HG02763 (cell line): ENCODE data around the gene NAE1.

ENCODE experiments used
- ATAC-seq: cut with Tn5 transposase; IDR thresholded peaks from one replicate; pipeline ENCODE4 v1.9.1; 2021; ENCODE audit warnings: mild to moderate bottlenecking, moderate library complexity; ENCODE audit not compliant: unreplicated experiment

Gene NAE1

DNA sequence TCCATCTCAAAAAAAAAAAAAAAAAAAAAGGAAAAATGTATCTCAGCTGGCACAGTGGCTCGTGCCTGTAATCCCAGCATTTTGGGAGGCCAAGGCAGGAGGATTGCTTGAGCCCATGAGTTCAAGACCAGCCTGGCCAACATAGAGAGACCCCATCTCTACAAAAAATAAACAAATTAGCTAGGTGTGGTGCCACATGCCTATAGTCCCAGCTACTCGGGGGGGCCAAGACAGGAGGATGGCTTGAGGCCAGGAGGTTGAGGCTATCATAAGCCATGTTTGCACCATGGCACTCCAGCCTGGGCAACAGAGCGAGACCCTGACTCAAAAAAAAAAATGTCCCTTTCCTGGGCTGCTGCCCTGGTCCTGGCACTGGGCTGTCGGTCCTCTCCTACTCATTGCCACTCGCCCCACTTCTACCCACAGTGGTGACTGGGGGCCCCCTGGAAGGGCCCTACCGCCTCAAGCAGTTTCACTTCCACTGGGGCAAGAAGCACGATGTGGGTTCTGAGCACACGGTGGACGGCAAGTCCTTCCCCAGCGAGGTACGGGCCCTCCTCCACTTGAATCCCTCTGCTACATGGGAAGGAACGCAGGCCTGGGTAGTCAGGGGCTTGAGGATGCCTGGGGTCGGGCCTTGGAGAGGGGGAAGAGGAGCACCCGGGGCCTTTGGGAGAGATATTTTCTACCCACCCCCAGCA is 19.5 kb upstream of the NAE1 start:
- no peak for ATAC-seq

DNA sequence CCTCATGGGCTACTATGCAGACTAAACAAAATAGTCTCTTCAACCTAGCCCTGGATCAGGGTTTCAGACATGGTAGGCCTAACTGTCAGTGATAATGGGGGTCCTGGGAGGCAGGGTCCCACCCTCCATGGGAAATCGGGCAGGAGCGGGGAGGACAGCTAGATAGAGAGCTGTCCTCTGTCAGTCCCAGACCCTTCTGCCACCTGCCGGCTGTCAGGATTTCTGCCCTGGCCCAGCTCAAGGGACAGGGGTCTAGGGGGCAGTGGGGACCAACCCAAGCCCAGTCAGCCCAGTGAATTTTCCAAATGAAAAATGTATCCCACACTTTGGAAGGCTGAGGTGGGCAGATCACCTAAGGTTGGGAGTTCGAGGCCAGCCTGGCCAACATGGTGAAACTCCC is 18.8 kb upstream of the NAE1 start:
- no peak for ATAC-seq

DNA sequence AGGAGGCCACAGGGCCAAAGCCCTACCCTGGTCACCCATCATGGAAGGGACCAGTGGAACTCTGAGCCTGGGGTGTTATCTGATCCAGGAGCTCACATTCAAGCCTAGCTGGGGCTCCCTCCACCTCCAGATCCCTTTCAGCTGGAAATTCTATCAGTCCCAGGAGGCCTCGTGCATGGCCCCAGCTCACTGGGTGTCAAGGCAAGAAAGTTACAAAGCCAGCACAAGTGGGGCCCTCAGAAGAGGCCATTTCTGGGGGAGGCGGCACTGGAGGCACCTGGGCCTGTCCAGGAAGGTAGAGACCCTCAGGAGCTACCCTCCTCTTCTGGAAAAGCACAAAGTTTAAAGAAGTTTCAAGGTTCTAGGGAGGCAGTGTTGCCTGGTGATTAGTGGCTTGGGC is 18.2 kb upstream of the NAE1 start:
- ATAC-seq, result no peak

DNA sequence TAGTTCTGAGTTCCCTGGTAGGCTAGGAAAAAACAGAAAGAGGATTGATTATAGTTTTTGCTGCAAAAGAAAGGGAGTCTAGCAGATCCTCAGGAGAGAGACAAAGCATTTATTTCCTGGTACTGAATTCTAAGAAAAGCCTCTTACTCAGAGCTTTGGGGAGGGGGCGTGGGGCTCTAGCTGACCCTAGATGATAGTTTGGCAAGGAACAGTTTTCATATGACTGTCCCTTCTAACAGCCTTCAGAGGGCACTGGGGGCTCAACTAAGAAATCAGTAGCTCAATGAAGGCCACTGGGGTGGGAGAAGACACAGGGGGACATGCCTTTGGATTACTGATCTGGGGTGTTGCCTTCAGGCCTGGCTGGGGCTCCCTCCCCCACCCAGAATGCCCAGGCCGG is 17.4 kb upstream of the NAE1 start:
- ATAC-seq, result no peak

DNA sequence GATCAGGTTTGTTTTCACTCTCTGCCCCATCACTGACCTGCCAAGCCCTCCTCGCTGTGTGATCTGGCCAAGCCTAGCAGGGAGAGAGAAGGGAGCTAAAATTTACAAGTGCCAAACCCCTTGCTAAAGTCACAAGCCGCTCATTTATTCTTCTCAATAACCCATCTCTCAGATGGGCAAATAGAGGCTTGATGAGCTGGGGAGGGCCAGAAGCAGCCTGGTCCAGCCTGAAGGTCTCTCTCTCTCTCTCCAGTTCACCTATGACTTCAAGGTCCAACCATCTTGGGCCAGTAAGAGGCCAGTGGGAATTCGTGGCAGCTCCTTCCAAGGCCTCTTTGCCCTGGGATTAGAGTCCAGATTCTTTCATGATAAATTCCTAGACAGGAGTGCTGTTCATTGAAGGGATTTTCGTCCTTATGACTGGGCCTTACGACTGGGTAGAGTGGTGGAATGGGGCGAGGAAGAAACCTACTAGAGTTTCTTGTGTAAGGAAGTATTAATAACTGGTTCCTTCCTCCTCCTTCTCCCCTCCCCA is 16.8 kb upstream of the NAE1 start:
- no peak for ATAC-seq

DNA sequence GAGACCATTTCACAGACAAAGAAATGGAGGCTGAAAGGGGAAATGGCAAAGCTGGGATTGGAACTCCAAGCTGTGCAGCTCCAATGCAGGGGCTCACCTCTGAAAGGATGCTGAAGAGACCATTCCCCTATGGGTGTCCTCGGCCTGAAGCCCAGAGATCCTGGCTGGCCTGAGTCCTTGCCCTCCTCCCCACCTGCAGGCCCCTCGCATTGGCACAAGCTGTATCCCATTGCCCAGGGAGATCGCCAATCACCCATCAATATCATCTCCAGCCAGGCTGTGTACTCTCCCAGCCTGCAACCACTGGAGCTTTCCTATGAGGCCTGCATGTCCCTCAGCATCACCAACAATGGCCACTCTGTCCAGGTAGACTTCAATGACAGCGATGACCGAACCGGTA is 16.1 kb upstream of the NAE1 start:
- ATAC-seq, result no peak

DNA sequence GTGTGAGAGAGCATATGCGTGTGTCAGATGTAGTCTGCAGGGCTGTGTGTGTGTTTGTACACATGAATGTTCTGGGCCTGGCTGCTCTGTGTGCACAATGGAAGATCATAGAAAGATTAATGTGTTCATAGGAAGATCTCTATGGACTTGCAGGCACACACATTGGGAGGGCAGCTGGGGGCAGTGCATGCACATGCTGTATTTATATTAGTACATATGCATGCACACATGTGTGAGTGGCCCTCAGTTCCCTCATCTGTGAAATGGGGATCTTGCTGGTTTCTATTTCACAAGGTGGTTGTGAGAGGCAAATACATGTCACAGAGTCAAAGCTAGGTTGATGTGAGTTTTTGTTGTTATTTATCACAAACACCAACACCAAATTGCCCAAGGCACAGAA is 15.5 kb upstream of the NAE1 start:
- no peak for ATAC-seq

DNA sequence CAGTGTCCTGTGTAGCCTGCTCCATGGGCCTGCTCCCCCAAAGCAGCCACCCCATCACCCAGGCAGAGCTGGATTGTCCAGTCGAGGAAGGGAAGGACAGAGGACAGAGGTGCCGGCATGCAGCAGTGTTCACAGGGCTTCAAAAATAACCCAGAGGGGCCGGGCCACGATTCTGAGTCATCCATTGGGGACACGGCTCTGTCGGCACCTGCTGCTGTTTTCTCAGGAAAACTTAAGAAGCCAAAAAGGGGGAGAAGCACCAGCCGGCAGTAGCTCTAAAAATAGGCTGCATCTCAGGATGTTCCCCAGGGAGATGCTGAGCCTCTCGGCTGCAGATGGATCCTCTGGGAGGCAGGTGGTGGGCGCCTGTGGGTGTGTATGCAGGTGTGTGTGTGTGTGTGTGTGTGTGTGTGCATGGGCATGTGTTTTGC is 15.0 kb upstream of the NAE1 start:
- no peak for ATAC-seq

DNA sequence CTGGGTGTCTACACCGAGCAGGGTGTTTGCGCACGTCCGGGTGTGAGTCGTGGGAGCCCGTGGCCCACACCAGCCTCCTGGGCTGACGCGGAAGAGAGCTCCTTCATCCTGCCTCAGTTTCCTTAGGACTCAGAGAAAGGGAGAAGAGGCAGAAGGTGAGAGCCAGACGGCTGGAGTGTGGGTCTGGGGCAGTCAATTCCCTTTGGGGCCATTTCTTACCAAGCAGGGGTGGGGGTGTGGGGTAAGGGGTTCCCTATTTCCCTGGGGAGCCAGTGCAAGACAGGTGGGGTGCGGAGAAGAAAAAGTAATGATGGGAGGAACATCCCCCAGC is 14.3 kb upstream of the NAE1 start:
- no peak for ATAC-seq

DNA sequence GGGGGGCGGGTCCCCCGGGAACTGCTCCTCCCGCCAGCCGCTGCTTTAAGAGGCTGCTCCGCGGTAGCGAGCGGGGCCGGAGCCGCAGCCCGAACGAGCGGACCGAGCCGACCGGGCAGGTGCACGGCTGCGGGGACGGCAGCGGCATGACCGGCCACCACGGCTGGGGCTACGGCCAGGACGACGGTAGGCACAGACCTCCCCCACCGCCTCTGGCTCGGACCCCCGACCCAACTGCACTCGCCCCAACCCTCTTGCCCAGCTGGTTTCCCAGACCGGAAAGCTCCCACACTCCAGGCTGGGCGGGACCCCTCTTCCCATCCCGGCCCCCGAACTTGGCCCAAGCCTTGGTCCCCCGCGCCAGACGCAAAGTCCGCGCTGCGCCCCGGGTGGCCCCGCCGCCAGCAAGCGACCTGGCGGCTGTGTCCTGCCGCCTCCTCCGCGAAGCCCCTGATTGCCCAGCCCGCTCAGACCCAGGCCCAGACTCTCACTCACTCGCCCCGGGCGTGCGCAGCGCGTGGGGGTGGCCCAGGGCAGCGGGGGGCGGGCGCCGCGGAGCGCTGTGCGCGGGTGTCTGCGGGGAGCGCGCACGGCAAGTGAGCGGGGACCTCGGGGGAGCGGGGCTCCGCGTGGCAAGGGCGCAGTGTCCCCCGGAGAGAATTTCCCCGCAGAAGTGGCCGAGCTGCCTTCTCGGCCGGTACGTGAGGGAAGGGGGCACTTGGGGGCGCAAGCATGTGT is 13.7 kb upstream of the NAE1 start, which contains the start of gene CA7:
Gene CA7, plus strand, starts transcription at position 73 of the 738 bp plus-strand sequence. Its CDS starts 74 bp downstream, at position 147.
- no peak for ATAC-seq

DNA sequence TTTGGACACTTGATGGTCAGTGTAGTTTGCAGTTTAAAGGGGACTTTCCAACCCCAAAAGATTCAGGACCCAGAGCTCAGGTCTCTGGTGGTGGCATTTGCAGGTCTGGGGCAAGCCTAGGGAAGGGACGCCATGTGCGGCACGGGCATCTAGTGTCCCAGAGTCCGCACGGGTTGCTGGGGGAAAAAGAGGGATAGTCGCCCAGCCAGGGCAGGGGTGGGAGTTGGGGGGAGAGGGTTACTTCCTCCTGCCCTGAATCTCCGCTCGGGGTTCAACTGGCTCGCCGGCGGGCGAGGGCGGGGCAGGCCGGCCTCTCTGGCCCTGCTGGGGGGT is 13.2 kb upstream of the NAE1 start:
- ATAC-seq, result no peak

DNA sequence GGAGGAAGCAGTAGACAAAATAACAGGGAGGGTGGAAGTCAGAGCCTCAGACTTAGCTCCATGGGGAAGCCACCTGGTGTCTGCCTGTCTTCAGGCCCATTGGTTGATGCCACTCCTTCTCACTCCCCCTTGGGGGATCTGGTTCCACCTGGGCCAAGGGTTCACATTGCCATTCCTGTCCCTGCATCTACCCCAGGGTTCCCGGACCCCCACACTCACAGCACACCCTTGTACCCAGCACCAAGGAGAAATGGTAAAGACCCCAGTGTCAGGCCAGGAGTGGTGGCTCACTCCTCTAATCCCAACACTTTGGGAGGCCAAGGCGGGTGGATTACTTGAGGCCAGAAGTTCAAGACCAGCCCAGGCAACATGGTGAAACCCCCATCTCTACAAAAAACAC is 12.4 kb upstream of the NAE1 start:
- no peak for ATAC-seq

DNA sequence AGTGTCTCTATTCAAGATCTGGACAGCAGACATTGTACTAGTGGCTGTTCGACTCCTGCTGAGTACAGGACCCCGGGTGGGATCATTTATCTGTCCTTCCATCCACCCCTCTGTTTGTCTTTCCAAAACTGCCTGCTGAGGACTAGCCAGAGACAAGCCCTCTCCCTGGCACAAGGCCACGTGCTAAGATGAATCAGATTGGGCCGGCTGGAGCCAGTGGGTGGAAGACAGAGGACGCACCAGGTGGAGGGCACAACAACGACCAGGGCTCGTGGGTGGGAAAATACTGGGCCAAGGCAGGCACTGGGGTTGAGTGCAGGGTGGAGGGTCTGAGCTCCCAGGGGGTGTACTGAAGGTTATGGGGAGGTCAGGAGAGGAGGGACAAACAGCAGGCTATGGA is 12.0 kb upstream of the NAE1 start:
- ATAC-seq, result no peak

DNA sequence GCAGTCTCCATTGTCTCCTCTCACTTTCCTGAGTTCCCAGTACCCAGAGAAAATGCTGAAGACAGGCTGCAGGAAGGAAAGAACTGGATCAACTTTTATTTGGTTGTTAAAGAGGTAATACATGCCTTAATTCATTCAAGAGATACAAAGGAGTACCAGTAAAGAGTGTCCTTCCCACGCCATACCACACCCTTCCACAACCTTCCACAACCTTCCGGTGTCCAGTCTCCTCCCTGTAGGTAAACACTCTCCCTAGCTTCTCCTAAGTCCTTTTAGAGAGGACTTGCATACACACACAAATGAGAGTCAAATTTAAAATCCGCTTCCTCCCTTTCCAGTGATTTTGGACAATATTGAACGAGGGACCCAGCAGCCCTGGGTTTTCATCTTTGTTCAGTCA is 10.6 kb upstream of the NAE1 start:
- ATAC-seq, result no peak

DNA sequence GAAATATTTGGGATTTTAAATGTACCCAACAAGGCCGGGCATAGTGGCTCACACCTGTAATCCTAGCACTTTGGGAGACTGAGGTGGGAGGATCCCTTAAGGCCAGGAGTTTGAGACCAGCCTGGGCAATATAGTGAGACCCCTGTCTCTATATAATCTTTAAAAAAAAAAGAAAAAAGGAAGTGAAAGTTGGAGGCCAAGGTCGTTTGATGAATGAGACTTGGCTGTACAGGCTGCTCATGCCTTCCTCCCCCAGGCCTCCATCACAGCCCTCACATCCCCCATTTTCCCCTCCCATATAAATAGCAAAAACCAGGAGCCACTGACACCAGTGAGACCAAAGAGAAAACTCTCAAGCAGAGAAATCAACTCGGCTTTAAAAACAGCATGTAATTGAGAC is 10.1 kb upstream of the NAE1 start:
- ATAC-seq, result no peak

DNA sequence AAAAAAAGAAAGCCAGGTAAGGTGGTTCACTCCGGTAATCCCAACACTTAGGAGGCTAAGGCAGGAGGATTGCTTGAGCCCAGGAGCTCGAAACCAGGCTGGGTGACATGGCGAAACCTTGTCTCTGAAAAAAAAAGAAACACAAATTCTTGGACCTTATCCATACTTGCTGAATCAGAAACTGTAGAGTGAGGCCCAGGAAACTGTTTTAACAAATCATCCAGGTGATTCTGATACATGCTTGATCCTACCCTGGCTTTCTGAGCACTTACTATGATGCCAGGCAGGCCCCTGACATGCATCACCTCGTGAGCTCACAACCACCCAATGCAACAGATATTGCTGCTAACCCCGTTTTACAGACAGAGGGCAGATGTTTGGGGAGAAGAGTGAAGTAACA is 4.0 kb upstream of the NAE1 start:
- ATAC-seq, result no peak

DNA sequence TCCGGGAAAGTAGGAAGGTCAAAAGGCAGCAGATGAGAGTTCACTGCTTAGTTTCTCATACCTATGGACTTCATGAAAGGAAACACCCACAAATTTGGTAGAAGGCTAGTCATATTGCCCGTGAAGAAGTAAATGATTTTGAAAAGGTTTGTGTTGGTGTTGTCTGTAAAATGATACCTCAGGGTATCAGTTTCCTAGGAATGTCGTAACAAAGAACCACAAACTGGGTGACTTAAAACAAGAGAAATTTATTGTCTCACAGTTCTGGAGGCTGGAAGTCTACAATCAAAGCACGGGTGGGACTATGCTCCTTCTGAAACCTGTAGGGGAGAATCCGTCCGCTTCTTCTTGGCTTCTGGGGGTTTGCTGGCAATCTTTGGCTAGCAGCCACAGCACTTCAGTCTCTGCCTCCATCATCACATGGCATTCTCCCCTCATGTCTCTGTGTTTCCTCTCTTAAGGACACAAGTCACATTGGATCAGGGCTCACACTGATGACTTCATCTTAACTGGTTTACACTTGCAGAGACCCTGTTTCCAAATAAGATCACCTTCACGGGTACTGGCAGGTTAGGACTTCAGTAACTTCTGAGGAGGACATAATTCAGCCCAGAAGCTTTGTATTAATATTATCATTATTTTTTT is 2.0 kb upstream of the NAE1 start:
- ATAC-seq, result no peak

DNA sequence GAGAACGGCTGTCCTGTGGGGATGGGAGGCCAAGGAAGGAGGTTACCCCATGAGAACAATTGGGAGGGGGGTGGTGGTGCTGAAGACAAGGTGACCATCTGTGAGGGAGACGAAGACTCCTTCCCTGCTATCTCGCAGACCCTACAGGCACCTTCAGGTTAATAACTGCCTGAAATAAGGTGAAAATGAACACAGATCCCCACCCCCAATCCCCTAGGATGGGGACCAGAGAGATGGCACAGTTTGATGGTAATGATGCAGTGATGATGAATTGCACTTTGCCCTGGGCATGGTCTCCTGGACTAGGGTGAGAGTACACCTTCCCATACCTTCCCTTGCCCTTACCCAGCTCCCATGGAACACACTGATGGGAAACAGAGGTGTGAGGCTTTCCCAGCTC is 1.4 kb upstream of the NAE1 start:
- no peak for ATAC-seq

DNA sequence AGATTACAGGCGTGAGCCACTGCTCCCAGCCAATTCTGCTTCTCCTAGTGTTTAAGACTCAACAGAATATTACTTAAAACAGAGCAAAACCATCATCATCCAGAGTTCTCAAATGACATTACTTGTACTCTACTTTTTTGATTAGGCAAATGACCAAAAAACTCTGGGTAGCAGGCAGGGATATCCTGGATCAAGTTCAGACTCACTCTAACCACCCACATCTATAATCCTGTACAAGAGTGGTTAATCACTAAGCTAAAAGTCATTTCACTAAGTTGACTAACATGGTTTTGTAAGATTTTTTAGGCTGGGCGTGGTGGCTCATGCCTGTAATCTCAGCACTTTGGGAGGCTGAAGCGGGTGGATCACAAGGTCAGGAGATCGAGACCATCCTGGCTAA is 6.8 kb downstream of the NAE1 start:
- no peak for ATAC-seq

DNA sequence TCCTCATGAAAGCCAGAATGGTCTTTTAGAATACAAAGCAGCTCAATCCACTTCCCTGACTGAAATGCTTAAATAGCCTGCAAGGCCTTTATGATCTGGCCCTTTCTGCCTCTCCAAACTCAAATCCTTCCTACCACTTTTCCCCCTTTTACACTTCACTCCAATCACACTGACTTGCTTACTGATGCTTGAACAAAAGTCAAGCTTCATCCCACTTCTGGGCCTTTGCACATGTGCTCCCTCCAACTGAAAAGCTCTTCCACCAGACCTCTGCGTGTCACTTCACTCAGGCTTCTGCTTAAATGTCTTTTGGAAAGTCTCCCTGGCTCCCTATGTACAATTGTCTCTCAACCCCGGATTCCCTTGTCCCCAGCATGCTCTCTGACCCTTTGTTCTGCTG is 16.0 kb downstream of the NAE1 start:
- ATAC-seq, result no peak

DNA sequence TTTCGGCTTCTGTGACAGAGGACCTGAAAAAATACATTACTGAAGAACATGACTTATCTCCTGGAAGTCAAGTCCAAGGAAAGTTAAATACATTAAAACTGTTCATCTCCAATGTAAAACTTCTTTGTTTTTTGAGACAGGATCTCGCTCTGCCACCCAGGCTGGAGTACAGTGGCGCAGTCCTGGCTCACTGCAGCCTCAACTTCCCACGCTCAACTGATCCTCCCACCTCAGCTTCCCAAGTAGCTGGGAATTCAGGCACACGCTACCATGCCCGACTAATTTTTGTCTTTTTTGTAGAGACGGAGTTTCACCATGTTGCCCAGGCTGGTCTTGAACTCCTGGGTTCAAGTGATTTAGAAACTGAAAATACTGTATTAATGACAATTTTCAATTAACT is 19.7 kb downstream of the NAE1 start:
- ATAC-seq, result no peak

DNA sequence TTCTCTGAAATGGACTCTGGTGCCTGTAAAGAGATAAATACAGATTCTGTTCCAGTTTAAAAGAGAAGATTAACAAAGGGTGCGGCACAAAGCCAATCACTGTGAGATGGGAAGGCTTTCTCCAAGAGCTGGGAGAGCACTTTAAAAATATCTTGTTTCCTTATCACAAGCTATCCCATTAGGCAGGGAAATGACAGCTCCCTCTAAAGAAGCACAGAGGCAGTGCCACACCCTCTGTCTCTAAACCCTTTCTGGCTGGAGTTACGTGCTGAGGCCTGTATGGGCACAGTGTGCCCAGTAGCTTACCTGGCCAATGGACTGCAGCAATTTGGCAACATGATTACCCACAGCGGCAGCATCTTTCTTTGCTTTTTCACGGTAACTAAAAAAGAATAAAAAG is 20.4 kb downstream of the NAE1 start:
- ATAC-seq, result no peak
